Measurements from ENCODE around the gene VPS26B. TPM values are rescaled to one million over a fixed set of nuclear protein-coding genes. Genes with fewer than 3 reads are reported as not detected.

The VPS26B gene
- total and polyA plus RNA-seq, 2 donors (not counting 3 experiments of a cell fraction or from before 2014, with no cell fraction given): 40.2 to 53.1 TPM

DNA sequence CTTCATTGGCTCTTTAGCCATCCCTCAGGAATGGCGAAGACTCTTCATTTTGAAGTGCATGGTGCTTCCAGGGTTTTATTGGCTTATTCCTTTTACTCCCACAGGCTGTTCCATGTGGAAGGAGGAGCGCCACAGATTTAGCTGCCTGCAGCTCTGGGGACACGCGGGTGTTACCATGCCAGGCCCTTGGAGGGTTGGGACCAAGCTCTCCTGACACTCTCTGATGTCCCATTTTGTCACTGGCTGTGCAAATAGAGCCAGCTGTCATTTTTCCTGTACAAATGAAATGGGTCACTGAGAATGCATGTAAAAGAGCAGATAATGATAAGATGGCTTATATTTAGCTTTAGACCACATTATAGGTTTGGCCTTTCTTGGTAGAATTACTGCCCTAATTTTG lies 19.4 kb downstream of the VPS26B start:
- no peaks in the 10 kb centered on the region for H3K27me3 ChIP-seq (ENCODE audit: control insufficient read depth in 2 of 2, insufficient read depth in 2 of 2, low read length in 2 of 2)
- no peak overlapping the region for H3K4me3 ChIP-seq (replicated peaks in 1 of 3; ENCODE audit: insufficient read depth in 1 of 3, low read depth in 1 of 3, low read length in 3 of 3)
- no peaks in the 10 kb centered on the region for H3K4me1 ChIP-seq (ENCODE audit: control insufficient read depth, extremely low read depth, insufficient read depth, low read length)
- no peak overlapping the region for H3K4me2 ChIP-seq (ENCODE audit: insufficient read depth, low read length)
- FAIRE-seq: no peak
- BruUV-seq (replicated peaks): no TSS peak
- no peak overlapping the region for H3K27ac ChIP-seq (ENCODE audit: insufficient read depth, low read depth, low read length)
- TF ChIP-seq JUN (IDR thresholded peaks at IDR 0.05; ENCODE audit: borderline replicate concordance, insufficient read depth, insufficient read length, low read depth): no peak
- no peak for TF ChIP-seq POLR2AphosphoS5 (IDR thresholded peaks at IDR 0.05; ENCODE audit: insufficient read depth, low read depth, low read length)
- TF ChIP-seq POLR2A (IDR thresholded peaks at IDR 0.05; ENCODE audit: low read depth, low read length): no peak
- H2AFZ ChIP-seq (ENCODE audit: low read depth, low read length): no peak overlapping the region
- peaks cover 5 to 48% of the 10 kb centered on the region in 2 experiments for H3K36me3 ChIP-seq (ENCODE audit: control insufficient read depth in 2 of 2, extremely low read depth in 1 of 2, insufficient read depth in 2 of 2, low read length in 2 of 2)
- H3K79me2 ChIP-seq (ENCODE audit: control insufficient read depth, insufficient read depth, low read length): no peaks in the 10 kb centered on the region
- no peak overlapping the region for H3K9ac ChIP-seq (replicated peaks; ENCODE audit: extremely low read depth, insufficient read depth, low read length)
- POLR2A ChIA-PET: no interaction called here
- no peaks in the 10 kb centered on the region for H4K20me1 ChIP-seq (replicated peaks; ENCODE audit: control insufficient read depth, extremely low read depth, insufficient read depth, low read length)
- H3K9me3 ChIP-seq (replicated peaks; ENCODE audit: control insufficient read depth, insufficient read depth, low read length): no peaks in the 10 kb centered on the region
- CTCF ChIA-PET: interaction anchor here (1.0 to 2.4 kb wide), 9 partner anchors 10 to 316 kb away, joined by 3 to 21 read pairs (median 4); partner anchors contain the start of genes ACAD8, NCAPD3 and VPS26B
- intact Hi-C loops (cut with micrococcal nuclease) (loop anchor here (1.0 kb wide), 1 partner anchor 37 kb away; no protein-coding TSS in a partner anchor), dilution Hi-C loops (cut with MboI; ENCODE audit: extremely low pct_ligation_motif_present, low sequenced_read_pairs) (no loop called here)
- DNase-seq (ENCODE audit: low read depth, low spot score): no peak
- no peaks in the 10 kb centered on the region for H3K9me1 ChIP-seq (replicated peaks; ENCODE audit: control insufficient read depth, extremely low read depth, insufficient read depth, low read length)

DNA sequence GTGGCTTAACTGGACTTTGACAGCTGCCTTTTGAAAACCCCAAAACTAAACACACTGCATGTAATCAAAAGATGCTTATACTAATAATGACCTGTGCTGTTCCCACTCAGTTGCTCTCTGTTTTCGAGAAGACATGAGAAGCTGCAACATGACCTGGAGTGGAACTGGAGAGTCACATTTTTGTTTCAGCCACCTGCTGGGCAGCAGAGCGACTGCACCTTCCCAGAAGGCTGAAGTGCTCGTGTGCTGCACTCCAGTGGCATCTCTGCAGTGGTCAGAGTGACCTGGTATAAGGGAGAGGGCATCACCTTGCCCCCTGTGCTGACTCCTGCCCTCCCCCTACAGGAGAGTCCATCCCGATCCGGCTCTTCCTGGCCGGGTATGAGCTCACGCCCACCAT lies 20.1 kb downstream of the VPS26B start:
- FAIRE-seq (peak; percentile 67), DNase-seq (ENCODE audit: low read depth, low spot score) (peak; percentile 36)
- no peak overlapping the region for H3K9ac ChIP-seq (replicated peaks; ENCODE audit: extremely low read depth, insufficient read depth, low read length)
- no peaks in the 10 kb centered on the region for H3K79me2 ChIP-seq (ENCODE audit: control insufficient read depth, insufficient read depth, low read length)
- no peak for TF ChIP-seq MYC (IDR thresholded peaks at IDR 0.05; ENCODE audit: low read depth, low read length)
- TF ChIP-seq, protein P1, sequence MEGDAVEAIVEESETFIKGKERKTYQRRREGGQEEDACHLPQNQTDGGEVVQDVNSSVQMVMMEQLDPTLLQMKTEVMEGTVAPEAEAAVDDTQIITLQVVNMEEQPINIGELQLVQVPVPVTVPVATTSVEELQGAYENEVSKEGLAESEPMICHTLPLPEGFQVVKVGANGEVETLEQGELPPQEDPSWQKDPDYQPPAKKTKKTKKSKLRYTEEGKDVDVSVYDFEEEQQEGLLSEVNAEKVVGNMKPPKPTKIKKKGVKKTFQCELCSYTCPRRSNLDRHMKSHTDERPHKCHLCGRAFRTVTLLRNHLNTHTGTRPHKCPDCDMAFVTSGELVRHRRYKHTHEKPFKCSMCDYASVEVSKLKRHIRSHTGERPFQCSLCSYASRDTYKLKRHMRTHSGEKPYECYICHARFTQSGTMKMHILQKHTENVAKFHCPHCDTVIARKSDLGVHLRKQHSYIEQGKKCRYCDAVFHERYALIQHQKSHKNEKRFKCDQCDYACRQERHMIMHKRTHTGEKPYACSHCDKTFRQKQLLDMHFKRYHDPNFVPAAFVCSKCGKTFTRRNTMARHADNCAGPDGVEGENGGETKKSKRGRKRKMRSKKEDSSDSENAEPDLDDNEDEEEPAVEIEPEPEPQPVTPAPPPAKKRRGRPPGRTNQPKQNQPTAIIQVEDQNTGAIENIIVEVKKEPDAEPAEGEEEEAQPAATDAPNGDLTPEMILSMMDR (IDR thresholded peaks at IDR 0.05; ENCODE audit: extremely low read depth in 1 of 2, insufficient read depth in 1 of 2, low read depth in 1 of 2, low read length in 2 of 2): peak; percentile 39 to 63
- POLR2A ChIA-PET: no interaction called here
- H3K9me3 ChIP-seq (replicated peaks; ENCODE audit: control insufficient read depth, insufficient read depth, low read length): no peaks in the 10 kb centered on the region
- H4K20me1 ChIP-seq (replicated peaks; ENCODE audit: control insufficient read depth, extremely low read depth, insufficient read depth, low read length): no peaks in the 10 kb centered on the region
- H3K27me3 ChIP-seq (ENCODE audit: control insufficient read depth in 2 of 2, insufficient read depth in 2 of 2, low read length in 2 of 2): no peaks in the 10 kb centered on the region
- CTCF ChIA-PET: interaction anchor here (1.0 to 2.4 kb wide), 9 partner anchors 9 to 317 kb away, joined by 3 to 21 read pairs (median 4); partner anchors contain the start of genes ACAD8, NCAPD3 and VPS26B
- BruUV-seq (replicated peaks): no TSS peak
- no peak overlapping the region for H3K27ac ChIP-seq (ENCODE audit: insufficient read depth, low read depth, low read length)
- H3K9me1 ChIP-seq (replicated peaks; ENCODE audit: control insufficient read depth, extremely low read depth, insufficient read depth, low read length): no peaks in the 10 kb centered on the region
- intact Hi-C loops (cut with micrococcal nuclease) (loop anchor here (1.0 kb wide), 1 partner anchor 37 kb away; no protein-coding TSS in a partner anchor), dilution Hi-C loops (cut with MboI; ENCODE audit: extremely low pct_ligation_motif_present, low sequenced_read_pairs) (no loop called here)
- no peak overlapping the region for H3K4me3 ChIP-seq (replicated peaks in 1 of 3; ENCODE audit: insufficient read depth in 1 of 3, low read depth in 1 of 3, low read length in 3 of 3)
- no peak overlapping the region for H2AFZ ChIP-seq (ENCODE audit: low read depth, low read length)
- no peak overlapping the region for H3K4me2 ChIP-seq (ENCODE audit: insufficient read depth, low read length)
- no peaks in the 10 kb centered on the region for H3K4me1 ChIP-seq (ENCODE audit: control insufficient read depth, extremely low read depth, insufficient read depth, low read length)
- H3K36me3 ChIP-seq (ENCODE audit: control insufficient read depth in 2 of 2, extremely low read depth in 1 of 2, insufficient read depth in 2 of 2, low read length in 2 of 2): peaks cover 5 to 46% of the 10 kb centered on the region in 2 experiments
